ENCODE data around the gene RNF144A.

- TF ChIP-seq CTCF (IDR thresholded peaks at IDR 0.05 in 8 of 11, conservative IDR thresholded peaks at IDR 0.05 in 3 of 11) (no peak), POLR2A (IDR thresholded peaks at IDR 0.05) (no peak)
Measured at GRCh38 chr2:7077660-7078267, 160.6 kb downstream of the RNF144A start.
